SW 1271 (cell line): ENCODE data around the gene CREB5.

Experiments used
- DNase-seq, 2 experiments: peaks; one replicate each; lab custom pipeline; 2025; lab: John Stamatoyannopoulos, UW

CREB5 gene

GRCh38 chr7:28407651-28408050, 4.7 kb upstream of the CREB5 start:
- DNase-seq: no peak

DNA sequence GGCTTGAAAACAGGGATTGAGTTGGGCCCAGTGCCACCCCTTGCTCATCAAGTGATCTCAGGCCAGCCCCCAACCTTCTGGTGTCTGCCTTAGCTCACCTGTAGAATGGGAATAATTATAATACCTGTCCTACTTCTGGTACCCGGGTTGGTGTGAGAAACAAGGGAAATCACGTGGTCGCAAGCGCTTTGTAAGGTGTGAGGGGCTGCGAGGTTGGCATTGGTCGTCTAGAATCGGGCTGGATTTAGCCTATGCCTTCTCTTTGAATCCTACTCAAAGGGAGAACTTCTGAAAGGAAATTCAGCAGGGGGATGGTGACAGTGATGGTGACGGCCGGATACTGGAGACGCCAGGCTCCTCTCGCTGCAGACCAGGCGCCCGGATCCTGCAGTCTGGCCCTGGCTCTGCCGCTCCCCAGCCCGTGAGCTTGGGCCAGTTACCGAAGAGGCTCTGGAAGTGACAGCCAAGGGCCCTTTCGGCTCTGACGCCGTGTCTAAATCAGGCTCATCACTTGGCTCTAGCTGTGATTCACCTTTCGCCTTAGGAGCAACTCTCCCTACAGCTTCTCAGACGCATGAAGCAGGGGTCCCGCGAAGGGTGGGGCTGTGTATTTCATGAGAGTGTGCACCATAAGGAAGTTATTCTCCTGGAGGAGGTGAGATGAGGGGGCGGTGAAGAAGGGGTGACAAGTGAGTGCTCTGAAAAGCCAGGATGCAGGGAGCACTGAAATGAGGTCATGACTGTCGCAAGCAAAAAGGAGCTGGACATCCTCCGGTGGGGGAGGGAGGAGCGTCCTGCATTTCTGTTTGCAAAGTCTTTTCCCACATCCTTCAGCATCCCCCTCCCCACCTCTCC, 4.0 kb upstream of the CREB5 start:
- peak in 1 of 2 experiments; percentile 35 for DNase-seq

DNA sequence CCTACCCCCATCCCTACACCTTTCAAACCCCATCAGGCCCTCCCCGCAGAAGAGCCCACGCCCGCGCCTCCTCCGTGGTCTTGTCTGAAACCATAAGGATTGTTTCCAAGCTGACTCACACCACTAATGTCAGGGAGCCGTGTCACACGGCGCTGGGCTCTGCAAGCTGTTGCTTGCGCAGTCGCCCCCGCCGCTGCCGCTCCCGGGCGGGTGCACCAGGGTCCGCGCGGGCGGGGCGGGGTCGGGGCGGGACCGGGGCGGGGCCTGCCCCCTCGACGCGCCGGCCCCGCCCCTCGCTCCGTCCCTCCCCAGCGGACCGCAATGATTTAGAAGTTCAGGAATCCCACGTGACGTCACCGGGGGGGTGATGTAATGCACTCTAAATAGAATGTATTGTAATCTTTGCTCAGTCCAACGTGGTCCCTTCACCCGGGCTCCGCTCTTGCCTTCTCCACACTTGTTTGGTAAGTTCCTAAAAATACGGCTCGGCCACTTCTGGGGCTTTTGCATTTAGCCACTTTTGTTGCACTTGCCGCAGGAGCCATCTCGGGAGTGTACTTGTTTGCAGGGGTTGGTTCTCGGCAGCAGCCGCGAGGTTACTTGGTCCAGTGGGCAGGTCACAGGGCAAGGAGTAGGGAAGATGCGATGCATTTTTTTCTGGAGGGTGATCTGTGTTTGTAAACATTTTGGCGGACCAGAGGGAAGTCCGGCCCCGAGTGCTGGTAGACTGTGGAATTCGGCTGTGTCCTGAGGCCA, 3.2 kb upstream of the CREB5 start:
- peak; percentile 58 to 72 for DNase-seq

GRCh38 chr7:28409716-28410627, 2.3 kb upstream of the CREB5 start:
- DNase-seq: no peak

- DNase-seq: no peak
Observed at GRCh38 chr7:28410628-28411531, 1.4 kb upstream of the CREB5 start.

GRCh38 chr7:28413011-28413410, 693 bp downstream of the CREB5 start:
- DNase-seq: no peak

DNA sequence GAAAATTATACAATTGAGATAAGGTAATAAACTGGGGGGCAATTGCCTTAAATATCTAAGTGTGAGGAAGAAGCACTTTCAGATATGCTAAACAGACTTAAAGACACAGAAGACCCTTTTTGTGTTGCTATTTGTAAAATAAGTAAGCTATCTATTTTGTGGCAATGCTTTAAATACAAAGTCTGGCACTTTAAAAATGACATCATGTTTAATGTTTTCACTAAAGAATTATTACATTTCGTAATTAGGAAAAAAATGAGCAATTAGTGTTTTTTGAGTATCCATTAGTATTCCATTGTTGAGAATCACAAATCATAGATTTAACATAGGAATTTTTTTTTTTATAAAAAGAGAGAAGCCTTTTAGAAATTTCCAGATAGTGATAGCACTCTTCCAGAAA, 2.1 kb downstream of the CREB5 start:
- DNase-seq: no peak

DNA sequence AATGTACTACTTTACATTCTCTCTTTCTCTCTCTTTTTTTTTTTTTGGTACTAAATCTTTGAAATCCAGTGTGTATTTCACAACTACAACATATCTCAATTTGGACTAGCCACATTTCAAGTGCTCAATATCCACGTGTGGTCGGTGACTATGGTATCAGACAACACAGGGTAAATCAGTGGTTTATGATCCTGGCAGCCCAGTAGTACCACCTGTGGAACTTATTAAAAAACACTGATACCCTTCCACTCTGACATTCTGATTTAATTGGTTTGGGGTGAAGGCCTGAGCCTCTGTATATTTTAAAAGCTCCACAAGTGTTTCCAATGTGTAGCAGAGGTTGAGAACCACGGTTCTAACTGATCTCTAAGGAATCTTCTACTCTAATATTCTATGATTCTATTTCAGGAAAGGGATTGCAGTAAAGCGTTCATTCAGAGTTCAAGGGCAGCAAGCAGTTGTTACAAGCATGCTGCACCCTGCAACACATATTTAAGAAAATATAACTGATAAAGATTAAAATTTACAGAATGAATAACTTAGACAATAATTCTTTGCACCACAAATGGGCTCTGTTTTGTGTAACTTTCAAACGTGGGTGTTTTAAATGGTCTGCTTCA, 5.1 kb downstream of the CREB5 start:
- no peak for DNase-seq

DNA sequence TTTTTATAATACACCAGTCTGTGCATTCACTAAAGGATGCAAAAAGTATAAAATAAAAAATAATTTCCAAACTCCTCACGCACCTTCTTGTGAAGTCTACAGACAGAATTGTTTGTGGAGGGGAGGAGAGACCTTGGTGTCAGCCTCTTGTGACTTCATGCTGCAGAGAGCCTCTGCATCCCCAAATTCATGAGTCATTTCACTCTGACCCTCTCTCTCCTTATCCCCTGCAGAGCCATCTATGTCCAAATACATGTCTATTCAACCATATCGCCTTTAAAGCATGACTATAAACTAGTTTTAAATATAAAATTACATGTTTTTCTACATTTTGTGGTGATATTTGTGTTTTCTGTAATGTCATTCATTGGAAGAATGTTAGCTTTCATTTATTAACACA, 6.0 kb downstream of the CREB5 start:
- no peak for DNase-seq

DNA sequence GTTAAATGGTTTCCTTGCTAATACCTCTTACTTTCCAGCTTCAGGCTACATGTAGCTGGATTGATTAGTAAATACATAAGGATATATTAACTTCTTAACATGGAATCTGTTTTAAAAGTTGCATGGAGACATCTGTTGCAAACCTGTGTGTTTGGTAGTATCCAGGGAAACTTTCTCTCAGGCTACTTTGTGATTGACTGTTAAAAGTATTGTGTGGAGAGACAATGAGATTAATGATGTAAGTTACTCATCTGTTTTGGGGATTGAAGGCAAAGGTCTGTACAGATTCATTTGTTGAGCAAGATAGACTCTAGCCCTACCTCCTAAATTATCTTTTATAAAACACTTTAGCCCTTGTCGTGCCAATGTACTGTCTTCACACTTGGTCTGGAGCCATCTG, 6.6 kb downstream of the CREB5 start:
- no peak for DNase-seq

- DNase-seq: no peak
Observed at GRCh38 chr7:28419716-28420115, 7.4 kb downstream of the CREB5 start.

GRCh38 chr7:28423112-28423511, 10.8 kb downstream of the CREB5 start:
- DNase-seq: no peak

- no peak for DNase-seq
Observed at GRCh38 chr7:28423918-28424514, 11.7 kb downstream of the CREB5 start.

GRCh38 chr7:28425496-28425895, 13.2 kb downstream of the CREB5 start:
- DNase-seq: no peak

DNA sequence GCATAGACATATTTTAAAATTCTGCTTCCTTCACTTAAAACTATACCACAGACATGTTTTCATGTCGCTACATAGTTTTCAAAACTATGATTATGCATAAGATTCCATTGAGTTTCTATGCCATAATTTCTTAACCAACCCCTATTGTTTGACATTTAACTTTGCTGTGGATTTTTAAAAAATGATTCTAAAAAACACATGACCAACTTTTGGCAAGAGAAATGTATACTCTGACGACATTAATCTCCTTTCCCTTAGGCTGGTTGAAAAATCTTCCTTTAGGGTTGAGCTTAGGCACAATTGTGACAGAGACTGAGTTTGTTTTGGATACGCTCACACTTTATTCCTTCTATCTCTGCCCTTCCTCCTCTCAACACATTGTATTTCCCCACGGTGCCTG, 14.9 kb downstream of the CREB5 start:
- no peak for DNase-seq

DNA sequence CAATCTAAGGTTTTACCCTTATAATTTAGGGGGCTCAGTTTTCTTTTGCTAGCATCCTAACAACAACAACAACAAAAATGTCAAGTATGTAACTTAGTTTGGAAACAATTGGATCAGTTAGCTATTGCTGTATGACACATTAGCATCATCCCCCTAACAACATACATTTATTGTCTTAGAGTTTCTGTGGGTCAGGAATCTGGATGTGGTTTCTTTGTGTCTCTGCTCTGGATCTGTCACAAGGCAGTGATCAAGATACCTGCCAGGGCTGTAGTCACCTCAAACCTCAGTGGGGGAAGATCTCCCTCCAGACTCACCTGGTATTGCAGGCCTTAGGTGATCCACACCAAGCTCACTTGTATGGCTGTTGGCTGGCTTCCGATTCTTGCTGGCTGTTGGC, 18.3 kb downstream of the CREB5 start:
- DNase-seq: no peak

- DNase-seq: no peak
Observed at GRCh38 chr7:28432105-28432504, 19.8 kb downstream of the CREB5 start.

DNA sequence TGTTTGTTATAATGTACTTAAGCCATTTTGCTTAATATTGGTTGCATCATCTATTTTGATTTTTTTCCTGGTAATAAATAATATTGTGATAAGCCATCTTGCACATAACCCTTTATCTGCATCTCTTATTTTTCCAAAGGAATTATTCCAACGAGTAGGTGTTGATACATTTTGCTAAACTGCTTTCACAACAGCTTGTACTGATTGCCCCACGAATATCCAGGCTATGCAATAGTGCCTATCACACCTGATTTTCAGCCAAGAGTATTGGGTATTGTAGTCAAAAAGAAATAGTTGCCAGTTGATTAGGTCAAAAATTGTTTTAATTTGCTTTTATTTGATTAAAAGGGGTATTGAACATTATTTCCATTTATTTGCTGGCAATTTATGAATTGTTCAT, 20.7 kb downstream of the CREB5 start:
- DNase-seq: no peak

GRCh38 chr7:28433699-28434219, 21.4 kb downstream of the CREB5 start:
- no peak for DNase-seq

- DNase-seq: no peak
Observed at GRCh38 chr7:28434510-28434909, 22.2 kb downstream of the CREB5 start.
